Measurements from ENCODE around the gene HHIPL1. TPM values are rescaled to one million over a fixed set of nuclear protein-coding genes. Genes with fewer than 3 reads are reported as not detected.

Gene HHIPL1
- total and polyA plus RNA-seq, 2 of the 8 experiments (the other 6 are each of a cell fraction or from before 2014, with no cell fraction given), result 1.5 to 2.6 TPM

DNA sequence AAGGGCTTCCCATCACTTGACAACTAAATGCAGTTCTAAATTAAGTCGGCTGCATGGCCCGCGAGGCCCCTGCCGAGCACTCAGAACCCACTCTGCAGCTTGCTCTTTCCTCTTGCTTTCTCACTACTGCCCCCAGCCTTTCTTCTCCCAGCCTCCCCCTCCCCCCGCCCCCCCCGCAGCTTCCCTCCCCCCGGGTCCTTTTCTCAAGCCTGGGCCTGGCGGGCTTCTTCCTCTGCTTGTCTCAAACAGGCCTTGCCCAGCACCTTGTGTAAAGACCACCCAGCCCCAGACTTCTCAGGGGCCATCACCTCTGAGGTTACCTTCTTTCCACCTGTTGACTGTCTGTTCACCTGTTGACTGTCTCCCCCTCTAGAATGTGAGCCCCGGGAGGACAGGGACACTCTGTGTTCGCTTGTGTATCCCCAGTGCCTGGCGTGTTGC is 40.2 kb downstream of the HHIPL1 start (continued):
- TF ChIP-seq RXRA (IDR thresholded peaks at IDR 0.05; ENCODE audit: insufficient read depth, low read depth, low read length), result no peak
- TF ChIP-seq POU5F1 (IDR thresholded peaks at IDR 0.05; ENCODE audit: low read depth, low read length), result no peak
- TF ChIP-seq RFX5 (IDR thresholded peaks at IDR 0.05; ENCODE audit: borderline replicate concordance, low read depth, low read length), result no peak
- no peak for TF ChIP-seq TAF1 (IDR thresholded peaks at IDR 0.05; ENCODE audit: low read depth, low read length)
- TF ChIP-seq TAF7 (optimal IDR thresholded peaks at IDR 0.05; ENCODE audit: borderline replicate concordance, low read depth, low read length), result no peak
- TF ChIP-seq CHD2 (IDR thresholded peaks at IDR 0.05; ENCODE audit: low read length), result no peak
- no peak for TF ChIP-seq SP1 (IDR thresholded peaks at IDR 0.05; ENCODE audit: low read depth, low read length)

Measured in H1 (cell line).